Glutamatergic neuron (in vitro differentiated cells): ENCODE results near the gene C2orf68. TPM values are rescaled to one million over a fixed set of nuclear protein-coding genes. Genes with fewer than 3 reads are reported as not detected.

Source experiments
- DNase-seq: peaks from one replicate; pipeline ENCODE4 v3.0.0; 2022
- H3K27ac Mint-ChIP-seq: one replicate; pipeline ENCODE4 v1.8.0; 2020; ENCODE audit warnings: mild to moderate bottlenecking, mixed read lengths, inconsistent platforms; ENCODE audit not compliant: unreplicated experiment
- H3K27me3 Mint-ChIP-seq: one replicate; pipeline ENCODE4 v1.8.0; 2020; ENCODE audit warnings: mild to moderate bottlenecking, moderate library complexity, mixed read lengths, inconsistent platforms; ENCODE audit not compliant: unreplicated experiment
- H3K36me3 Mint-ChIP-seq: one replicate; pipeline ENCODE4 v1.8.0; 2020; ENCODE audit warnings: mild to moderate bottlenecking, mixed read lengths, inconsistent platforms; ENCODE audit not compliant: unreplicated experiment
- H3K4me1 Mint-ChIP-seq: one replicate; pipeline ENCODE4 v1.8.0; 2020; ENCODE audit warnings: mild to moderate bottlenecking, low read depth, mixed read lengths, inconsistent platforms; ENCODE audit not compliant: unreplicated experiment
- H3K4me3 Mint-ChIP-seq: one replicate; pipeline ENCODE4 v1.8.0; 2020; ENCODE audit warnings: mild to moderate bottlenecking, mixed read lengths, inconsistent platforms; ENCODE audit not compliant: unreplicated experiment
- H3K9me3 Mint-ChIP-seq: one replicate; pipeline ENCODE4 v1.8.0; 2020; ENCODE audit warnings: mild to moderate bottlenecking, moderate library complexity, mixed read lengths, inconsistent platforms; ENCODE audit not compliant: unreplicated experiment
- total RNA-seq: library from RNA; stranded (reverse); fragmentation: NEBNext Ultra II Directional; extraction: Animal tissue kit (Norgen Biotek cat#: 25700); gene quantifications from one replicate; pipeline ENCODE4 v1.2.1, GENCODE V29; 2021; ENCODE audit not compliant: unreplicated experiment
- TF ChIP-seq, protein P1 (sequence below): fragments of 200-600 bp; sonication (generic); IDR thresholded peaks from one replicate; pipeline ENCODE4 v1.5.0; 2021; ENCODE audit not compliant: partially characterized antibody, unreplicated experiment

C2orf68 gene
- total RNA-seq, 1 donor from 2014 or later, result 51.0 TPM

DNA sequence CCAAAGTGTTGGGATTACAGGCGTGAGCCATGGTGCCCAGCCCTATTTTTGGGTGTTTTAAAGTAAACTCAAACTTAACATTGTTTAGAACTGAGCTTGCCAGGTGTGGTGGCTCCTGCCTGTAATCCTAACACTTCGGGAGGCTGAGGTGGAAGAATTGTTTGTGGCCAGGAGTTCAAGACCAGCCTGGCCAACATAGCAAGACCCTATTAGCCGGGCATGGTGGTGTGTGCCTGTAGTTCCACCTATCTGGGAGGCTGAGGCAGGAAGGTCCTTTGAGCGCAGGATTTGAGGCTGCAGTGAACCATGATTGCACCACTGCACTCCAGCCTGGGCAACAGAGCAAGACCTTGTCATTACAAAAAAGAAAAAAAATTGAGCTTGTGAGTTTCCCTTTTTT lies 38.6 kb upstream of the C2orf68 start:
- Mint-ChIP-seq H3K27me3 (no peaks in the 10 kb centered on the region), H3K4me1 (no peaks in the 10 kb centered on the region), H3K9me3 (no peaks in the 10 kb centered on the region), H3K27ac (no peak overlapping the region), H3K4me3 (no peak overlapping the region), H3K36me3 (no peaks in the 10 kb centered on the region)
- TF ChIP-seq, protein P1, sequence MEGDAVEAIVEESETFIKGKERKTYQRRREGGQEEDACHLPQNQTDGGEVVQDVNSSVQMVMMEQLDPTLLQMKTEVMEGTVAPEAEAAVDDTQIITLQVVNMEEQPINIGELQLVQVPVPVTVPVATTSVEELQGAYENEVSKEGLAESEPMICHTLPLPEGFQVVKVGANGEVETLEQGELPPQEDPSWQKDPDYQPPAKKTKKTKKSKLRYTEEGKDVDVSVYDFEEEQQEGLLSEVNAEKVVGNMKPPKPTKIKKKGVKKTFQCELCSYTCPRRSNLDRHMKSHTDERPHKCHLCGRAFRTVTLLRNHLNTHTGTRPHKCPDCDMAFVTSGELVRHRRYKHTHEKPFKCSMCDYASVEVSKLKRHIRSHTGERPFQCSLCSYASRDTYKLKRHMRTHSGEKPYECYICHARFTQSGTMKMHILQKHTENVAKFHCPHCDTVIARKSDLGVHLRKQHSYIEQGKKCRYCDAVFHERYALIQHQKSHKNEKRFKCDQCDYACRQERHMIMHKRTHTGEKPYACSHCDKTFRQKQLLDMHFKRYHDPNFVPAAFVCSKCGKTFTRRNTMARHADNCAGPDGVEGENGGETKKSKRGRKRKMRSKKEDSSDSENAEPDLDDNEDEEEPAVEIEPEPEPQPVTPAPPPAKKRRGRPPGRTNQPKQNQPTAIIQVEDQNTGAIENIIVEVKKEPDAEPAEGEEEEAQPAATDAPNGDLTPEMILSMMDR, result no peak
- no peak for DNase-seq

DNA sequence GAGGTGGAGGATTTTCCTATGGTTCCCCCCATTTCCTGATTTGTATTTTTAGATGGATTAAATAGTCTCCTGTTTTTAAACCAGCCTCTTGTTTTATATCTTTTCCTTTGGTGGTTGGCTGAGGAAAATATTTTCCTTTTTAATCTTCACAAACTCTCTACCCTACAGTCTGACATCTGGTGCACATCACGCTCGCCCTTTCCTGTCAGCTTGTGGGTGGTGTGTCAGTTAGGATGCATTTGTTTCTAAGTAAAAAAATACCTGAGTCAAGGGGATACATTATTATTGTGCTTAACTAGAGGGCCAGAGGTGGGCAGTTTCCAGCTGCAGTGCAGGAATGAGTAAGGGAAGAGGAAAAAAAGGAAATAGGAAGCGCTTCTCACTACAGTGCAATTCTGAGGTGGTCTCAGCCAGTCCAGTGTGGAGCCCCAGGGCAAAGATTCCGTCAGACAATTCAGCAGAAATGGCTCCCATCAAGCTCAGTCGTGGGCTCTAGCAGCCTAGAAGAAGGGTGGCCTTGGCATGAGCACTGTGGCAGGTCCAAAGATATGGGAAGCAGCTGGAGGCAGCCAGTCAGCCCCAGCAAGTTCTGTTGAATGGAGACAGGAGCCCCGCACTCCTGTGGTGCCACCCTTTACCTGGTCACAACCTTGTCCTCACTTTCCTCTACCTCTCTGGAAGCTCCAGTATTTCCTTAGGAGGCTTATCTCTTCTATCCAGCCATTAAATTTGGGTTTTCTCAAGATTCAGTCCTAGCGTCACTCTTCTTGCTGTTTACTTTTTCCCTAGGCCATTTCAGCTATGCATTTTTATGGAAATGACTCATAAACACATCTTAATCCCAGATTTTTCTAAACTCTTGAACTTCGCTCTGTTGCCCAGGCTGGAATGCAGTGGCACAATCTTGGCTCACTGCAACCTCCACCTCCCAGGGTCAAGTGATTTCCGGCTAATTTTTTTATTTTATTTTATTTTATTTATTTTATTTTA lies 37.6 kb upstream of the C2orf68 start:
- Mint-ChIP-seq H3K27me3 (no peaks in the 10 kb centered on the region), H3K36me3 (no peaks in the 10 kb centered on the region)

DNA sequence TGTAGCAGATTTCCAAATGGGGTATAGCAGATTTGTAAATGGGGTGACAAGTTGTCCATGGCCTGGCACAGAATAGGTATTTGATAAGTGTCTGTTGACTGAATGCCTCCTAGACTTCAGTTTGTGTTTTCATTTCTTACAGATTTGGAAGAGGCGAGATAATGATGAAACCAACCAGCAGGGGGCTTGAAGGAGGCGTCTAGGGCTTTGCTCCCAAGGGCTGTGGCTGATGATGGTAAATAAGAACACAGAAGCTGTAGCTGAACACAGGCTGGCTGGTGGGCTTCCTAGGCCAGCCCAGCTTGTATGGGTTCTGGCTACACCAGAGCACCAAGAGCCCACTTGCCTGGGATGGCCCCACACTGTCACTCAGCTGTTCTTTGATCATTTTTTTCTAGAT lies 36.8 kb upstream of the C2orf68 start:
- H3K4me1 Mint-ChIP-seq, result no peaks in the 10 kb centered on the region
- no peaks in the 10 kb centered on the region for H3K27me3 Mint-ChIP-seq
- no peak for DNase-seq
- no peaks in the 10 kb centered on the region for H3K36me3 Mint-ChIP-seq
- no peak overlapping the region for H3K27ac Mint-ChIP-seq
- no peaks in the 10 kb centered on the region for H3K9me3 Mint-ChIP-seq
- H3K4me3 Mint-ChIP-seq, result no peak overlapping the region
- TF ChIP-seq, protein P1, result peak; percentile 58

More for the DNA sequence above, 37.6 kb upstream of the C2orf68 start:
- no peak overlapping the region for H3K4me3 Mint-ChIP-seq
- no peak for DNase-seq
- H3K4me1 Mint-ChIP-seq, result no peaks in the 10 kb centered on the region
- no peak overlapping the region for H3K27ac Mint-ChIP-seq
- TF ChIP-seq, protein P1, result no peak
- no peaks in the 10 kb centered on the region for H3K9me3 Mint-ChIP-seq

DNA sequence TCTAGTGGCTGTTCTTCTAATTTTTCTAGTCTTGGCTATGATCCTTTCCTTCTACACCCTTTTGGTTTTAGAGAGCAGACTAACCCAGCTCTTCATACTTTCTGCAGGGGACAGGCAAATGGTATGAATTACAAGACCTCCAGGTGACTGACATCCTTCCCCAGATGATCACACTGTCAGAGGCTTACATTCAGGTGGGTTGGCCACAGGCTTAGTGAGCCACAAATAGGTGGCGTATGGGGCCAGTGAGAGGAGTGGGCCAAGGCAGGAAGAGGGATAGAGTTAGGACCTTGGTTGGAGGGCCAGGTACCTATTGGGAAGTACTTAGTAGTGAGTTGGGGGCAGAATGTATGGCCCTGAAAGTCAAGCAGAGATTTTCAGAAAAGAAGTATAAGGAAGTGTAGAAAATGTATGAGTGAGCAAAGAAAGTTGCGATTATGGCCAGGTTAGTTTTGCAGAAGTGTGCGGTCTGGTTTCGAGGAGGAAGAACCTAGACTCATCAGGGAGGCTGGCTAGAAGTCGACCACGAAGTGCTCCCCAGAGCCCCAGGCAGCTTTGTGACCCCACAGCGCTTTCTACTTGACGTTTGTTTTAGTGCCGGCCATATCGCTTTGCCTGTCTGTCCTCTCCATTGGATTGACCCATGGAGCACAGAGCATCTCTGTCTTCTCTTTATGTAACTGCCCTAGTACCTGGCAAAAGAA lies 36.1 kb upstream of the C2orf68 start:
- H3K4me3 Mint-ChIP-seq, result no peak overlapping the region
- no peak overlapping the region for H3K27ac Mint-ChIP-seq
- H3K27me3 Mint-ChIP-seq, result no peaks in the 10 kb centered on the region
- no peak for DNase-seq
- no peaks in the 10 kb centered on the region for H3K9me3 Mint-ChIP-seq
- TF ChIP-seq, protein P1, result no peak
- no peaks in the 10 kb centered on the region for H3K4me1 Mint-ChIP-seq
- no peaks in the 10 kb centered on the region for H3K36me3 Mint-ChIP-seq
